Thyroid gland (tissue), 4 donors: ENCODE results near the gene MON2. TPM values are rescaled to one million over a fixed set of nuclear protein-coding genes. Genes with fewer than 3 reads are reported as not detected.
A peak's percentile ranks its signal among the peaks of the same experiment; 100 is the strongest.
"Not testable (repeated sequence)": the region's sequence is repeated elsewhere in the genome, so short reads cannot be mapped to it uniquely, and the experiment has no call there.

ENCODE experiments used
- DNase-seq, 2 donors: peaks; one replicate each; pipeline ENCODE4 v3.0.0-alpha.2; 2019
- H3K27ac ChIP-seq, 3 donors: fragments of 200-600 bp; sonication (generic); 1 replicate in 2 of 3; 2 replicates in 1 of 3; pipeline ENCODE4 v1.5.1; 2016 to 2019; ENCODE audit warnings: mild to moderate bottlenecking in 1 of 3, moderate library complexity in 1 of 3
- H3K27me3 ChIP-seq: fragments of 200-600 bp; sonication (generic); one replicate; pipeline ENCODE4 v1.5.1; 2019
- H3K36me3 ChIP-seq, 2 donors: fragments of 200-600 bp; sonication (generic); one replicate each; pipeline ENCODE4 v1.5.1; 2016 to 2019
- H3K4me1 ChIP-seq, 2 donors: fragments of 200-600 bp; sonication (generic); one replicate each; pipeline ENCODE4 v1.5.1; 2017 to 2019
- H3K4me3 ChIP-seq, 3 donors: fragments of 200-600 bp; sonication (generic); replicated peaks in 1 of 3; 1 replicate in 2 of 3; 2 replicates in 1 of 3; pipeline ENCODE4 v1.5.1; 2016; ENCODE audit warnings: mild to moderate bottlenecking in 1 of 3
- H3K9me3 ChIP-seq: fragments of 200-600 bp; sonication (generic); one replicate; pipeline ENCODE4 v1.5.1; 2017
- POLR2A ChIP-seq, 2 donors: fragments of 450-650 bp; IDR thresholded peaks; one replicate each; pipeline ENCODE4 v1.6.1; 2017; ENCODE audit warnings: antibody characterized with exemption in 2 of 2, mild to moderate bottlenecking in 2 of 2, moderate library complexity in 1 of 2
- WGBS, 2 donors: methylation state at CpG; one replicate each; pipeline ENCODE4 v1.1.5; 2017; 5-methylcytosine and 5-hydroxymethylcytosine counted together
- intact Hi-C: fragments of 100-400 bp; cut with DNase I; formaldehyde crosslinking; loops from one replicate; pipeline ENCODE4 v1.15.1; 2023
- total RNA-seq, 4 donors: library from RNA; depleted of rRNA; stranded (reverse); fragments of >200 nt; gene quantifications; one replicate each; pipeline ENCODE4 v1.2.3, GENCODE V29; 2016
- TF ChIP-seq, protein P1 (sequence below), 6 experiments: fragments of 200-600 bp in 3 of 6; fragments of 450-650 bp in 3 of 6; sonication (generic) in 3 of 6; IDR thresholded peaks; one replicate each; pipeline ENCODE4 v1.5.1; 2016 to 2019; ENCODE audit warnings: antibody characterized with exemption in 6 of 6, mild to moderate bottlenecking in 2 of 6, inconsistent platforms in 1 of 6, moderate library complexity in 1 of 6

MON2 gene
- total RNA-seq, 4 donors from 2014 or later: 109 to 189 (median 126) TPM

- no peaks in the 10 kb centered on the region for H3K27me3 ChIP-seq
- H3K4me1 ChIP-seq: no peaks in the 10 kb centered on the region
- H3K4me3 ChIP-seq: no peak overlapping the region
- no peaks in the 10 kb centered on the region for H3K9me3 ChIP-seq
- 98 to 100% methylated on average over 5 of the region's 5 CpGs for WGBS, 2 donors
- H3K36me3 ChIP-seq: no peaks in the 10 kb centered on the region
- no peak for DNase-seq
- TF ChIP-seq, protein P1, sequence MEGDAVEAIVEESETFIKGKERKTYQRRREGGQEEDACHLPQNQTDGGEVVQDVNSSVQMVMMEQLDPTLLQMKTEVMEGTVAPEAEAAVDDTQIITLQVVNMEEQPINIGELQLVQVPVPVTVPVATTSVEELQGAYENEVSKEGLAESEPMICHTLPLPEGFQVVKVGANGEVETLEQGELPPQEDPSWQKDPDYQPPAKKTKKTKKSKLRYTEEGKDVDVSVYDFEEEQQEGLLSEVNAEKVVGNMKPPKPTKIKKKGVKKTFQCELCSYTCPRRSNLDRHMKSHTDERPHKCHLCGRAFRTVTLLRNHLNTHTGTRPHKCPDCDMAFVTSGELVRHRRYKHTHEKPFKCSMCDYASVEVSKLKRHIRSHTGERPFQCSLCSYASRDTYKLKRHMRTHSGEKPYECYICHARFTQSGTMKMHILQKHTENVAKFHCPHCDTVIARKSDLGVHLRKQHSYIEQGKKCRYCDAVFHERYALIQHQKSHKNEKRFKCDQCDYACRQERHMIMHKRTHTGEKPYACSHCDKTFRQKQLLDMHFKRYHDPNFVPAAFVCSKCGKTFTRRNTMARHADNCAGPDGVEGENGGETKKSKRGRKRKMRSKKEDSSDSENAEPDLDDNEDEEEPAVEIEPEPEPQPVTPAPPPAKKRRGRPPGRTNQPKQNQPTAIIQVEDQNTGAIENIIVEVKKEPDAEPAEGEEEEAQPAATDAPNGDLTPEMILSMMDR (IDR thresholded peaks at IDR 0.05): no peak
- TF ChIP-seq POLR2A (IDR thresholded peaks at IDR 0.05): no peak
- intact Hi-C loops: no loop called here
- H3K27ac ChIP-seq: no peak overlapping the region
Measured at GRCh38 chr12:62512901-62513300, 46.3 kb downstream of the MON2 start.

DNA sequence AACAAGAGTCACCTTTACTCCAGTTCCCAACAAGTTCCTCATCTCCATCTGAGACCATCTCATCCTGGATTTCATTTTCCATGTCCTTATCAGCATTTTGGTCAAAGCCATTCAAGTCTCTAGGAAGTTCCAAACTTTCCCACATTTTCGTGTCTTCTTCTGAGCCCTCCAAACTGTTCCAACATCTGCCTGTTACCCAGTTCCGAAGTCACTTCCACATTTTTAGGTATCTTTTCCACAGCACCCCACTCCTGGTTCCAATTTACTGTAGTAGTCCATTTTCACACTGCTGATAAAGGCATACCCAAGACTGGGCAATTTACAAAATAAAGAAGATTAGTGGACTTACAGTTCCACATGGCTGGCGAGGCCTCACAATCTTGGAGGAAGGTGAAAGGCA is 47.5 kb downstream of the MON2 start:
- H3K4me3 ChIP-seq, intact Hi-C loops, H3K27me3 ChIP-seq, H3K4me1 ChIP-seq, H3K27ac ChIP-seq, H3K36me3 ChIP-seq, DNase-seq, H3K9me3 ChIP-seq: not testable (repeated sequence)
- 99% methylated on average over 3 of the region's 3 CpGs for WGBS, 2 donors

GRCh38 chr12:62516927-62517326 is 50.3 kb downstream of the MON2 start:
- Histone ChIP-seq H3K36me3 (no peaks in the 10 kb centered on the region), H3K9me3 (no peaks in the 10 kb centered on the region), H3K4me1 (no peaks in the 10 kb centered on the region), H3K27ac (no peak overlapping the region), H3K27me3 (no peaks in the 10 kb centered on the region), H3K4me3 (no peak overlapping the region)
- no peak for TF ChIP-seq POLR2A (IDR thresholded peaks at IDR 0.05)
- TF ChIP-seq, protein P1 (IDR thresholded peaks at IDR 0.05): no peak
- no peak for DNase-seq
- intact Hi-C loops: no loop called here

DNA sequence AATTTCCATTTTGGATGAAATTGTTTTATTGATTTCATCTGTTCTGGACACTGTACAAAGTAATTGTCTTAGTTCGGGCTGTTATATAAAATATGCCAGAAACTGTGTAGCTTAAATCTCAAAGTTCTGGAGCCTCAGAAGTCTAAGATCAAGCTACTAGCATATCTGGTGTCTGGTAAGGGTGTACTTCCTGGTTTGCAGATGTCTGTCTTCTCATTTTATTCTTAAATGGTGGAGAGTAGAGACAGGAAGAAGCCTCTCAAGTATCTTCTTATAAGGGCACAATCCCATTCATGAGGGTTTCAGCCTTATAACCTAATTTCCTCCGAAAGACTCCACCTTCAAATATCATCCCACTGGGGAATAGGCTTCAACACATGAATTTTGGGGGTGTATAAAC is 51.3 kb downstream of the MON2 start:
- WGBS, 2 donors: 88 to 97% methylated on average over 2 of the region's 2 CpGs
- Histone ChIP-seq H3K27me3 (no peaks in the 10 kb centered on the region), H3K36me3 (no peaks in the 10 kb centered on the region), H3K4me3 (no peak overlapping the region), H3K27ac (no peak overlapping the region), H3K4me1 (no peaks in the 10 kb centered on the region), H3K9me3 (no peaks in the 10 kb centered on the region)
- TF ChIP-seq, protein P1 (IDR thresholded peaks at IDR 0.05): no peak
- no peak for TF ChIP-seq POLR2A (IDR thresholded peaks at IDR 0.05)
- no peak for DNase-seq
- intact Hi-C loops: no loop called here

- WGBS, 2 donors: 68 to 75% methylated on average over 5 of the region's 5 CpGs
- no peak for TF ChIP-seq POLR2A (IDR thresholded peaks at IDR 0.05)
- H3K27me3 ChIP-seq: no peaks in the 10 kb centered on the region
- H3K4me3 ChIP-seq: no peak overlapping the region
- intact Hi-C loops: no loop called here
- no peak overlapping the region for H3K27ac ChIP-seq
- no peaks in the 10 kb centered on the region for H3K4me1 ChIP-seq
- peak; percentile 39 to 62 for DNase-seq
- no peaks in the 10 kb centered on the region for H3K36me3 ChIP-seq
- no peaks in the 10 kb centered on the region for H3K9me3 ChIP-seq
Measured at GRCh38 chr12:62519043-62519442, 52.4 kb downstream of the MON2 start.

- intact Hi-C loops: no loop called here
- no peaks in the 10 kb centered on the region for H3K4me1 ChIP-seq
- H3K9me3 ChIP-seq: no peaks in the 10 kb centered on the region
- no peak overlapping the region for H3K4me3 ChIP-seq
- WGBS, 2 donors: 94% methylated on average over 5 of the region's 5 CpGs
- no peaks in the 10 kb centered on the region for H3K36me3 ChIP-seq
- no peak for TF ChIP-seq POLR2A (IDR thresholded peaks at IDR 0.05)
- TF ChIP-seq, protein P1 (IDR thresholded peaks at IDR 0.05): no peak
- no peaks in the 10 kb centered on the region for H3K27me3 ChIP-seq
- no peak for DNase-seq
- H3K27ac ChIP-seq: no peak overlapping the region
Measured at GRCh38 chr12:62520361-62520760, 53.7 kb downstream of the MON2 start.
